ENCODE measurements around the gene EZR.

- TF ChIP-seq POLR2A (IDR thresholded peaks at IDR 0.05), result no peak
- TF ChIP-seq CTCF (IDR thresholded peaks at IDR 0.05), result no peak
These were observed 12.4 kb upstream of the EZR start for GRCh38 chr6:158831571-158831970.
